HCT116 (cell line): ENCODE data around the gene FBXO34. TPM values are rescaled to one million over a fixed set of nuclear protein-coding genes. Genes with fewer than 3 reads are reported as not detected.

Experiments used
- ATAC-seq: fragments of 200-7000 bp; cut with Tn5 transposase; 2 replicates; pipeline ENCODE4 v1.9.1; 2020; ENCODE audit warnings: mild to moderate bottlenecking, moderate library complexity
- BruUV-seq: library from RNA; stranded (reverse); fragments of 400-500 nt; replicated peaks from 2 replicates; lab custom pipeline; 2021; lab: Mats Ljungman, UMichigan
- CTCF ChIA-PET: fragments of 300-600 bp; sonication (Branson Sonifier 250); formaldehyde crosslinking; loops from one replicate; lab custom pipeline; 2021; ENCODE audit warnings: antibody characterized with exemption; lab: Charles Lee
- POLR2A ChIA-PET: fragments of 300-600, 350-600 bp; sonication (Branson Sonifier 250); formaldehyde crosslinking; loops from one replicate; lab custom pipeline; 2021; ENCODE audit warnings: antibody characterized with exemption; lab: Charles Lee
- RAD21 ChIA-PET, 2 experiments: fragments of 300-600 bp; sonication (Branson Sonifier 250); formaldehyde crosslinking; loops; one replicate each; lab custom pipeline; 2023; ENCODE audit warnings: low total read pairs in 2 of 2; ENCODE audit not compliant: uncharacterized antibody in 2 of 2, unreplicated experiment in 2 of 2, low non-redundant PET in 1 of 2; lab: Charles Lee
- DNase-seq: peaks from one replicate; pipeline ENCODE4 v3.0.0-alpha.2; 2010; ENCODE audit warnings: low read depth, low spot score
- H2AFZ ChIP-seq: fragments of 200-600 bp; shearing (Covaris generic), sonication (generic); 2 replicates; pipeline ENCODE4 v1.6.1; 2017; ENCODE audit warnings: low read depth, mixed run types, mixed read lengths, antibody characterized with exemption, low read length; ENCODE audit not compliant: poor library complexity, severe bottlenecking
- H3K27ac ChIP-seq: 2 replicates; pipeline ENCODE4 v1.5.1; 2012; ENCODE audit warnings: low read depth, low read length
- H3K27me3 ChIP-seq: fragments of 200-600 bp; sonication (generic); 2 replicates; pipeline ENCODE4 v1.6.1; 2016; ENCODE audit warnings: mixed run types, low read length, mixed read lengths; ENCODE audit not compliant: insufficient read depth
- H3K36me3 ChIP-seq, 2 experiments: fragments of 200-500 bp in 1 of 2; fragments of 200-600 bp in 1 of 2; sonication (Bioruptor generic) in 1 of 2; sonication (generic) in 1 of 2; 2 replicates each; pipeline versions ENCODE4 v1.5.1 to v1.6.1; 2014 to 2016; ENCODE audit warnings: low read length in 2 of 2, inconsistent platforms in 1 of 2, mixed read lengths in 1 of 2, mixed run types in 1 of 2; ENCODE audit not compliant: insufficient read depth in 2 of 2, control insufficient read depth in 1 of 2
- H3K4me1 ChIP-seq, 2 experiments: fragments of 200-600 bp in 1 of 2; sonication (generic) in 1 of 2; 2 replicates each; pipeline versions ENCODE4 v1.5.1 to v1.6.1; 2012 to 2017; ENCODE audit warnings: low read length in 2 of 2, inconsistent platforms in 1 of 2, mild to moderate bottlenecking in 1 of 2, mixed read lengths in 1 of 2, mixed run types in 1 of 2, moderate library complexity in 1 of 2; ENCODE audit not compliant: insufficient read depth in 2 of 2, control insufficient read depth in 1 of 2
- H3K4me2 ChIP-seq: fragments of 200-600 bp; sonication (generic); 2 replicates; pipeline ENCODE4 v1.6.1; 2017; ENCODE audit warnings: mixed run types, low read length, mixed read lengths
- H3K4me3 ChIP-seq, 2 experiments: fragments of 200-600 bp in 1 of 2; sonication (generic) in 1 of 2; replicated peaks in 1 of 2; 2 replicates each; pipeline ENCODE4 v1.5.1; 2011 to 2016; ENCODE audit warnings: low read length in 2 of 2, control low read depth in 1 of 2, low read depth in 1 of 2, mild to moderate bottlenecking in 1 of 2, mixed read lengths in 1 of 2, mixed run types in 1 of 2
- H3K79me2 ChIP-seq: fragments of 200-600 bp; sonication (generic); 2 replicates; pipeline ENCODE4 v1.6.1; 2017; ENCODE audit warnings: mild to moderate bottlenecking, mixed run types, low read length, moderate library complexity, mixed read lengths; ENCODE audit not compliant: insufficient read depth
- H3K9ac ChIP-seq: fragments of 200-600 bp; sonication (generic); 2 replicates; pipeline ENCODE4 v1.6.1; 2016; ENCODE audit warnings: low read length, mixed read lengths
- H3K9me2 ChIP-seq: fragments of 200-600 bp; sonication (generic), shearing (Covaris generic); 2 replicates; pipeline ENCODE4 v1.6.1; 2017; ENCODE audit warnings: mixed run types, mild to moderate bottlenecking, moderate library complexity; ENCODE audit not compliant: insufficient read depth
- H3K9me3 ChIP-seq, 2 experiments: fragments of 200-500 bp in 1 of 2; fragments of 200-600 bp in 1 of 2; sonication (Bioruptor generic) in 1 of 2; sonication (generic) in 1 of 2; 2 replicates each; pipeline ENCODE4 v1.6.1; 2014 to 2017; ENCODE audit warnings: low read length in 2 of 2, mixed read lengths in 2 of 2, inconsistent platforms in 1 of 2, low read depth in 1 of 2, mild to moderate bottlenecking in 1 of 2, mixed run types in 1 of 2, moderate library complexity in 1 of 2; ENCODE audit not compliant: control insufficient read depth in 1 of 2, insufficient read depth in 1 of 2
- H4K20me1 ChIP-seq: fragments of 200-600 bp; sonication (generic), shearing (Covaris generic); 2 replicates; pipeline ENCODE4 v1.6.1; 2017; ENCODE audit warnings: mixed run types, mild to moderate bottlenecking, moderate library complexity; ENCODE audit not compliant: insufficient read depth
- CBX3 ChIP-seq: IDR thresholded peaks from 2 replicates; pipeline ENCODE4 v1.6.1; 2012; ENCODE audit warnings: low read depth
- CEBPB ChIP-seq: IDR thresholded peaks from 2 replicates; pipeline ENCODE4 v1.6.1; 2012; ENCODE audit warnings: low read depth
- EGR1 ChIP-seq: IDR thresholded peaks from 2 replicates; pipeline ENCODE4 v1.6.1; 2012; ENCODE audit warnings: low read depth
- ELF1 ChIP-seq: IDR thresholded peaks from 2 replicates; pipeline ENCODE4 v1.6.1; 2012; ENCODE audit warnings: low read depth, borderline replicate concordance
- EZH2phosphoT487 ChIP-seq: fragments of 200-600 bp; IDR thresholded peaks from 2 replicates; pipeline ENCODE4 v1.6.1; 2018; ENCODE audit warnings: antibody characterized with exemption, borderline replicate concordance
- FOSL1 ChIP-seq: IDR thresholded peaks from 2 replicates; pipeline ENCODE4 v1.6.1; 2012; ENCODE audit warnings: low read depth
- JUND ChIP-seq: IDR thresholded peaks from 2 replicates; pipeline ENCODE4 v1.6.1; 2012
- POLR2AphosphoS5 ChIP-seq: IDR thresholded peaks from 2 replicates; pipeline ENCODE4 v1.6.1; 2011; ENCODE audit warnings: mild to moderate bottlenecking, low read depth, low read length, moderate library complexity
- SIN3A ChIP-seq: IDR thresholded peaks from 2 replicates; pipeline ENCODE4 v1.6.1; 2012; ENCODE audit warnings: low read depth
- SRF ChIP-seq: IDR thresholded peaks from 2 replicates; pipeline ENCODE4 v1.6.1; 2012; ENCODE audit warnings: low read depth
- TCF7L2 ChIP-seq: IDR thresholded peaks from 2 replicates; pipeline ENCODE4 v1.7.0; 2011; ENCODE audit warnings: borderline replicate concordance, inconsistent platforms; ENCODE audit not compliant: insufficient read depth, insufficient read length; ENCODE audit errors: extremely low read depth
- ZNF274 ChIP-seq: fragments of 200-500 bp; sonication (Bioruptor generic); IDR thresholded peaks from 2 replicates; pipeline ENCODE4 v1.6.1; 2014; ENCODE audit warnings: mild to moderate bottlenecking, low read depth, low read length, inconsistent platforms
- intact Hi-C: fragments of 100-400 bp; cut with micrococcal nuclease; formaldehyde crosslinking; loops from 2 replicates; pipeline ENCODE4 v1.10.0; 2022
- total RNA-seq: library from RNA; stranded (reverse); gene quantifications from one replicate; pipeline ENCODE4 v1.2.1, GENCODE V29; 2021; ENCODE audit not compliant: unreplicated experiment
- TF ChIP-seq, protein P1 (sequence below): IDR thresholded peaks from 2 replicates; pipeline ENCODE4 v1.6.1; 2012; ENCODE audit warnings: low read depth
- TF ChIP-seq, protein P2 (sequence below): IDR thresholded peaks from 2 replicates; pipeline ENCODE4 v1.6.1; 2012

FBXO34 gene
- total RNA-seq, 1 experiment from 2014 or later, result 26.9 TPM

- ATAC-seq (no peak), DNase-seq (no peak)
- no peaks in the 10 kb centered on the region for H4K20me1 ChIP-seq
- H3K79me2 ChIP-seq, result peaks cover 12% of the 10 kb centered on the region
- H3K9ac ChIP-seq, result no peak overlapping the region
- peaks cover 0 to 7% of the 10 kb centered on the region in 2 experiments; a peak in 2 of 4 replicates for H3K36me3 ChIP-seq
- H3K9me2 ChIP-seq, result no peaks in the 10 kb centered on the region
- ChIA-PET CTCF (no interaction called here), POLR2A (interaction anchor here (0.7 kb wide), 1 partner anchor 9 kb away, joined by 5 read pairs; no protein-coding TSS in a partner anchor), RAD21 (no interaction called here)
- H2AFZ ChIP-seq, result no peak overlapping the region
- no peaks in the 10 kb centered on the region for H3K4me1 ChIP-seq
- no peak overlapping the region for H3K27ac ChIP-seq
- H3K27me3 ChIP-seq, result no peaks in the 10 kb centered on the region
- no TSS peak for BruUV-seq
- intact Hi-C loops, result no loop called here
- H3K9me3 ChIP-seq, result no peaks in the 10 kb centered on the region; a peak in 2 of 4 replicates
- TF ChIP-seq POLR2AphosphoS5, result no peak
- TF ChIP-seq, protein P1, sequence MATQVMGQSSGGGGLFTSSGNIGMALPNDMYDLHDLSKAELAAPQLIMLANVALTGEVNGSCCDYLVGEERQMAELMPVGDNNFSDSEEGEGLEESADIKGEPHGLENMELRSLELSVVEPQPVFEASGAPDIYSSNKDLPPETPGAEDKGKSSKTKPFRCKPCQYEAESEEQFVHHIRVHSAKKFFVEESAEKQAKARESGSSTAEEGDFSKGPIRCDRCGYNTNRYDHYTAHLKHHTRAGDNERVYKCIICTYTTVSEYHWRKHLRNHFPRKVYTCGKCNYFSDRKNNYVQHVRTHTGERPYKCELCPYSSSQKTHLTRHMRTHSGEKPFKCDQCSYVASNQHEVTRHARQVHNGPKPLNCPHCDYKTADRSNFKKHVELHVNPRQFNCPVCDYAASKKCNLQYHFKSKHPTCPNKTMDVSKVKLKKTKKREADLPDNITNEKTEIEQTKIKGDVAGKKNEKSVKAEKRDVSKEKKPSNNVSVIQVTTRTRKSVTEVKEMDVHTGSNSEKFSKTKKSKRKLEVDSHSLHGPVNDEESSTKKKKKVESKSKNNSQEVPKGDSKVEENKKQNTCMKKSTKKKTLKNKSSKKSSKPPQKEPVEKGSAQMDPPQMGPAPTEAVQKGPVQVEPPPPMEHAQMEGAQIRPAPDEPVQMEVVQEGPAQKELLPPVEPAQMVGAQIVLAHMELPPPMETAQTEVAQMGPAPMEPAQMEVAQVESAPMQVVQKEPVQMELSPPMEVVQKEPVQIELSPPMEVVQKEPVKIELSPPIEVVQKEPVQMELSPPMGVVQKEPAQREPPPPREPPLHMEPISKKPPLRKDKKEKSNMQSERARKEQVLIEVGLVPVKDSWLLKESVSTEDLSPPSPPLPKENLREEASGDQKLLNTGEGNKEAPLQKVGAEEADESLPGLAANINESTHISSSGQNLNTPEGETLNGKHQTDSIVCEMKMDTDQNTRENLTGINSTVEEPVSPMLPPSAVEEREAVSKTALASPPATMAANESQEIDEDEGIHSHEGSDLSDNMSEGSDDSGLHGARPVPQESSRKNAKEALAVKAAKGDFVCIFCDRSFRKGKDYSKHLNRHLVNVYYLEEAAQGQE, result no peak
- TF ChIP-seq JUND, result no peak
- TF ChIP-seq SIN3A, result no peak
- TF ChIP-seq EZH2phosphoT487, result no peak
- no peak for TF ChIP-seq ZNF274
- no peak for TF ChIP-seq ELF1
- no peak for TF ChIP-seq SRF
- no peak for TF ChIP-seq CBX3
- no peak for TF ChIP-seq EGR1
- TF ChIP-seq, protein P2, sequence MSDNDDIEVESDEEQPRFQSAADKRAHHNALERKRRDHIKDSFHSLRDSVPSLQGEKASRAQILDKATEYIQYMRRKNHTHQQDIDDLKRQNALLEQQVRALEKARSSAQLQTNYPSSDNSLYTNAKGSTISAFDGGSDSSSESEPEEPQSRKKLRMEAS, result no peak
- TF ChIP-seq FOSL1, result no peak
- no peak for TF ChIP-seq CEBPB
- no peak for TF ChIP-seq TCF7L2
- no peak overlapping the region for H3K4me3 ChIP-seq
- H3K4me2 ChIP-seq, result no peak overlapping the region
Measured at GRCh38 chr14:55318694-55319093, 47.5 kb downstream of the FBXO34 start.
